Hepatocyte (in vitro differentiated cells): ENCODE measurements around the gene DEFB108B. TPM values are rescaled to one million over a fixed set of nuclear protein-coding genes. Genes with fewer than 3 reads are reported as not detected.
"Not testable (repeated sequence)": the region's sequence is repeated elsewhere in the genome, so short reads cannot be mapped to it uniquely, and the experiment has no call there.

Source experiments
- DNase-seq: peaks from one replicate; pipeline ENCODE4 v3.0.0-alpha.2; 2016; ENCODE audit warnings: low spot score
- H2AFZ ChIP-seq: fragments of 200-600 bp; sonication (generic); 2 replicates; pipeline ENCODE4 v1.6.0; 2016; ENCODE audit warnings: antibody characterized with exemption, mild to moderate bottlenecking
- H3K27ac ChIP-seq: fragments of 200-600 bp; sonication (generic); 2 replicates; pipeline ENCODE4 v1.5.1; 2016; ENCODE audit warnings: mild to moderate bottlenecking
- H3K27me3 ChIP-seq: fragments of 200-600 bp; sonication (generic); 2 replicates; pipeline ENCODE4 v1.6.1; 2016
- H3K36me3 ChIP-seq: fragments of 200-600 bp; sonication (generic); replicated peaks from 2 replicates; pipeline ENCODE4 v1.5.1; 2016; ENCODE audit warnings: low read depth; ENCODE audit not compliant: insufficient read depth
- H3K4me1 ChIP-seq: fragments of 200-600 bp; sonication (generic); 2 replicates; pipeline ENCODE4 v1.5.1; 2016; ENCODE audit warnings: mild to moderate bottlenecking, moderate library complexity; ENCODE audit not compliant: insufficient read depth
- H3K4me2 ChIP-seq: fragments of 200-600 bp; sonication (generic); 2 replicates; pipeline ENCODE4 v1.6.0; 2016
- H3K4me3 ChIP-seq: fragments of 200-600 bp; sonication (generic); 2 replicates; pipeline ENCODE4 v1.5.1; 2016; ENCODE audit warnings: mild to moderate bottlenecking
- H3K79me2 ChIP-seq: fragments of 200-600 bp; sonication (generic); 2 replicates; pipeline ENCODE4 v1.6.0; 2017; ENCODE audit warnings: mild to moderate bottlenecking
- H3K9me2 ChIP-seq: fragments of 200-600 bp; sonication (generic); replicated peaks from 2 replicates; pipeline ENCODE4 v1.6.0; 2017; ENCODE audit warnings: mild to moderate bottlenecking; ENCODE audit not compliant: insufficient read depth
- H3K9me3 ChIP-seq: fragments of 200-600 bp; sonication (generic); 2 replicates; pipeline ENCODE4 v1.5.1; 2016; ENCODE audit warnings: low read depth, mild to moderate bottlenecking
- H4K20me1 ChIP-seq: fragments of 200-600 bp; sonication (generic); 2 replicates; pipeline ENCODE4 v1.6.0; 2016; ENCODE audit warnings: mild to moderate bottlenecking; ENCODE audit not compliant: insufficient read depth, poor library complexity, severe bottlenecking
- WGBS: methylation state at CpG from one replicate; pipeline ENCODE4 v1.1.6; 2016; ENCODE audit warnings: low lambda C conversion rate; ENCODE audit errors: missing lambda C conversion rate; 5-methylcytosine and 5-hydroxymethylcytosine counted together
- polyA plus RNA-seq: library from polyadenylated mRNA; unstranded; fragments of >200 nt; fragmentation: Nextera tagmentation; extraction: Ambion mirVana; gene quantifications from 2 replicates; pipeline ENCODE4 v1.2.1, GENCODE V29; 2016
- total RNA-seq: library from RNA; depleted of rRNA; stranded (reverse); fragments of >200 nt; gene quantifications from 2 replicates; pipeline ENCODE4 v1.2.3, GENCODE V29; 2014
- TF ChIP-seq, protein P1 (sequence below): fragments of 200-600 bp; sonication (generic); IDR thresholded peaks from 2 replicates; pipeline ENCODE4 v1.5.1; 2016; ENCODE audit warnings: antibody characterized with exemption, mild to moderate bottlenecking; ENCODE audit not compliant: poor library complexity

DEFB108B gene
- total and polyA plus RNA-seq, 2 experiments from 2014 or later, result not detected

DNA sequence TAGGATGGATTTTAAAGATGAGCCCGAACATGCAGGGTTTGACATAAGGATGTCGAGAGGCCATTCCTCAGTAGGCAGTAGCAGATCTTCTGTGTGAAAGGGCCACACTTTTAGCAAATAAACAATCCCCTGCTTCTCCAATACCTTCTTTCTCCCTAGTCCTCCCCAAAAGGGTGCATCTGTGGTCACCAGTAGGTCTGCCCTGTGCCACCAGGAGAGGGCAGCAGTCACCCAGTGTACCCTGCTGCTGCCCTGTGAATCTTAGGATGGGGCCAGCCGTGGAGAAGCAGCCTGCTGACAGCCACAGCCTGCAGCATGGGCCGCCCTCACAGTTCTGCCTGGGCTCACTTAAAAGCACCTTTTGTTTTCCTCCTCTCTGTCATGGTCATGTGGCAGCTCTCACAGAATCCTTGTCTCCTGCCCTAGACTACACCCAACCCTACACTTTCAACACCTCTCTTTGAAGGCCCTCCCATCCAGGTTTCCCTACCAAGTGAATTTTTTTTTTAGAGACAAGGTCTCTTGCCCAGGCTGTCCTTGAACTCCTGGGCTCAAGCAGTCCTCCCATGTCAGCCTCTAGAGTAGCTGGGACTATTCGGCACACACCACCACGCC is 40.3 kb upstream of the DEFB108B start:
- TF ChIP-seq, protein P1, sequence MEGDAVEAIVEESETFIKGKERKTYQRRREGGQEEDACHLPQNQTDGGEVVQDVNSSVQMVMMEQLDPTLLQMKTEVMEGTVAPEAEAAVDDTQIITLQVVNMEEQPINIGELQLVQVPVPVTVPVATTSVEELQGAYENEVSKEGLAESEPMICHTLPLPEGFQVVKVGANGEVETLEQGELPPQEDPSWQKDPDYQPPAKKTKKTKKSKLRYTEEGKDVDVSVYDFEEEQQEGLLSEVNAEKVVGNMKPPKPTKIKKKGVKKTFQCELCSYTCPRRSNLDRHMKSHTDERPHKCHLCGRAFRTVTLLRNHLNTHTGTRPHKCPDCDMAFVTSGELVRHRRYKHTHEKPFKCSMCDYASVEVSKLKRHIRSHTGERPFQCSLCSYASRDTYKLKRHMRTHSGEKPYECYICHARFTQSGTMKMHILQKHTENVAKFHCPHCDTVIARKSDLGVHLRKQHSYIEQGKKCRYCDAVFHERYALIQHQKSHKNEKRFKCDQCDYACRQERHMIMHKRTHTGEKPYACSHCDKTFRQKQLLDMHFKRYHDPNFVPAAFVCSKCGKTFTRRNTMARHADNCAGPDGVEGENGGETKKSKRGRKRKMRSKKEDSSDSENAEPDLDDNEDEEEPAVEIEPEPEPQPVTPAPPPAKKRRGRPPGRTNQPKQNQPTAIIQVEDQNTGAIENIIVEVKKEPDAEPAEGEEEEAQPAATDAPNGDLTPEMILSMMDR, result peak; percentile 57
- WGBS, result 71% methylated on average over 6 of the region's 6 CpGs
- H3K36me3 ChIP-seq, result not testable (repeated sequence)

DNA sequence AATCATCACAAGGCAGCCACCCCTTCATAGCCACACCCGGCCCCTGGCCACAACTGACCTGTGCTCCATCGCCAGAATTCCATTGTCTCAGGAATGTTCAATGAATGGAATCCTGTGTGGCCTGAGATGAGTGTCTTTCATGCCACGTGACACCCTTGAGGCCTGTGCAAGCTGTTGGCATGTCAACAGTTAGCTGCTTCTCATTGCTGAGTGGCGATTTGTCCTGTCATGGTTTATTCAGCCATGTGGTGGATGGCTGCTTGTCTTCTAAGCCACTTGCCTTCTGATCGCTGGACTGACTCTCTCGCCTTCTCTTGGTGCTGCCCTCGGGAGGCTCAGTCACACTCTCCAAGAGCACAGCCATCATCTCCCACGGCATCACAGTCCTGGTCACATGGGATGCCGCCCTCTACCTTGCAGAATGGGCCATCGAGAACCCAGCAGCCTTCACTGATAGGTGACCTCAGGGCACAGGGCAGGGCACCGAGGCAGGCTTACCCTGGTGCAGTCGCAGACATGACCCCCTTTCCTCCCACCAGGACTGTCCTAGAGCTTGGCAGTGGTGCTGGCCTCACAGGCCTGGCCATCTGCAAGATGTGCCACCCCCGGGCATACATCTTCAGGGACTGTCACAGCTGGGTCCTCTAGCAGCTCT is 38.5 kb upstream of the DEFB108B start:
- WGBS, result 90% methylated on average over 13 of the region's 13 CpGs

More for the DNA sequence above, 40.3 kb upstream of the DEFB108B start:
- H3K9me2 ChIP-seq, H3K4me3 ChIP-seq, H3K27ac ChIP-seq, H3K4me2 ChIP-seq, H4K20me1 ChIP-seq, H2AFZ ChIP-seq, H3K9me3 ChIP-seq, H3K79me2 ChIP-seq, DNase-seq, H3K4me1 ChIP-seq, H3K27me3 ChIP-seq: not testable (repeated sequence)

DNA sequence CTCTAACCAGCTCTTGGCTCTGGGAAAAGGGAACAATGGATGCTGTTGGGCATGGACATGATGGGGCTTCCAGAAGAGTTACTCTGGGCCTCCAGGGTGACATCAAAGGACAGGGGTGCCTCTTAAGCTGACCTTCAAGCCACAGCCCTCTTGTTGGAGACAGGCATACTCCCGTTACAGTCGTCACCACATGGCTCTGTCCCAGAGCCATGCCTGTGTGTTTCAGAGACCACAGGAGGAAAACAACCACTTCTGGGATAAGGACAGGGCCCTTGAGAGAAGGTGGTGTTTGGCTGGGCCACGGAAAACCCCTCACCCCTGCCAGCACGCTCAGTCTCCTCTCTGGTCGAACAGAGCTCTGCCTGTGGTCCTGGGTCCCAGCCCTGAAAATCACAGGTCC is 37.8 kb upstream of the DEFB108B start:
- not testable (repeated sequence) for H4K20me1 ChIP-seq, H2AFZ ChIP-seq

More for the DNA sequence above, 38.5 kb upstream of the DEFB108B start:
- not testable (repeated sequence) for H3K4me3 ChIP-seq, H3K27me3 ChIP-seq, H3K4me2 ChIP-seq, H2AFZ ChIP-seq, H4K20me1 ChIP-seq, DNase-seq, H3K9me3 ChIP-seq, H3K4me1 ChIP-seq, H3K36me3 ChIP-seq, H3K9me2 ChIP-seq, H3K79me2 ChIP-seq, H3K27ac ChIP-seq

DNA sequence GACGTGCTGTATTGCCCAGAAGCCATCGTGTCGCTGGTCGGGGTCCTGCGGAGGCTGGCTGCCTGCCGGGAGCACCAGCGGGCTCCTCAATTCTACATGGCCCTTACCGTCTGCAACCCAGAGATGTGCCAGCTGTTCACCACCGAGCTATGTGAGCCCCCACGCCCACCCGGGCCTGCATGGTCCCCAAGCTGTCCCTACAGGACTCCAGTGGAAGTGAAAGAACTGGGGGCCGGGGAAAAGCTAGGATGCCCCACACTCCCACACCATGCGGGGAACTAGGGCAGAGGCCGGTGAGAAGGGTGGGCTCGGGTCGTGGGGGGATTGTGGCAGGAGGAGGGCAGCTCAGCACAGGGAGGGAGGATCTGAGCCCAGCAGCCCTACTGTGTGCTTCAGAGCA is 37.0 kb upstream of the DEFB108B start:
- not testable (repeated sequence) for H2AFZ ChIP-seq, H3K36me3 ChIP-seq, H3K27me3 ChIP-seq, DNase-seq, H3K4me1 ChIP-seq, H4K20me1 ChIP-seq, H3K79me2 ChIP-seq, H3K27ac ChIP-seq, H3K4me2 ChIP-seq, H3K9me2 ChIP-seq, H3K9me3 ChIP-seq, H3K4me3 ChIP-seq
- WGBS, result 95% methylated on average over 16 of the region's 16 CpGs

More for the DNA sequence above, 37.8 kb upstream of the DEFB108B start:
- WGBS, result 87% methylated on average over 5 of the region's 5 CpGs
- H3K27ac ChIP-seq, H3K4me1 ChIP-seq, H3K36me3 ChIP-seq, H3K9me2 ChIP-seq, DNase-seq, H3K4me3 ChIP-seq, H3K9me3 ChIP-seq, H3K27me3 ChIP-seq, H3K4me2 ChIP-seq, H3K79me2 ChIP-seq: not testable (repeated sequence)

DNA sequence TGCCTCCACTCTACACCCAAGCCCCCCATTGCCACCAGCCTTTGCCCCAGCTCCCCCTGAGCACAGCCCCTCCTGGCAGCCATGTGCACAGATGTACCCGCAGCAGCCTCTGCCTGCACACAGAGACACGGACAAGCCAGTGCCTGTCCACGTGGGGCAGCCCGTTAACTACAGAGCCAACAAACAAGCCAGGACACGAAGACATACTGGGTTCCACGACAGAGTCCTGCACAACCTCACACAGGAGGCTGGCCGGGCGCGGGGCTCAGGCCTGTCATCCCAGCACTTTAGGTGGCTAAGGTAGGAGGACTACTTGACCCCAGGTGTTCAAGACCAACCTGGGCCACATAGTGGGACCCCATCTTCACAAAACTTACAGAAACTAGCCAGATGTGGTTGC is 36.2 kb upstream of the DEFB108B start:
- not testable (repeated sequence) for H3K4me1 ChIP-seq, H3K36me3 ChIP-seq, H3K4me2 ChIP-seq, H3K9me3 ChIP-seq, H3K4me3 ChIP-seq, H4K20me1 ChIP-seq, DNase-seq, H3K79me2 ChIP-seq, H3K27me3 ChIP-seq, H3K9me2 ChIP-seq, H3K27ac ChIP-seq, H2AFZ ChIP-seq
- 97% methylated on average over 9 of the region's 9 CpGs for WGBS

- not testable (repeated sequence) for H4K20me1 ChIP-seq, H3K9me2 ChIP-seq, H3K36me3 ChIP-seq, H2AFZ ChIP-seq, H3K27me3 ChIP-seq, H3K4me1 ChIP-seq, DNase-seq, H3K9me3 ChIP-seq, H3K79me2 ChIP-seq, H3K27ac ChIP-seq, H3K4me2 ChIP-seq, H3K4me3 ChIP-seq
- 77% methylated on average over 12 of the region's 13 CpGs for WGBS
Measured at GRCh38 chr11:71799556-71800128, 33.4 kb upstream of the DEFB108B start.
